Kasumi-1 (cell line): ENCODE data around the gene SUPT20H.

Experiments
- DNase-seq, 2 experiments: peaks; one replicate each; lab custom pipeline; 2025; lab: John Stamatoyannopoulos, UW

Gene SUPT20H

GRCh38 chr13:36999054-36999714 is 60.3 kb downstream of the SUPT20H start, which contains the start of gene ALG5:
Gene ALG5, minus strand, starts transcription at chr13:36999340. Its CDS starts 40 bp downstream, at chr13:36999300.
- DNase-seq: peak; percentile 43 to 56

GRCh38 chr13:36998624-36999041 is 60.9 kb downstream of the SUPT20H start:
- DNase-seq: no peak

- DNase-seq: no peak
Observed at GRCh38 chr13:36997716-36998427, 61.6 kb downstream of the SUPT20H start.

GRCh38 chr13:36992362-36992761 is 67.1 kb downstream of the SUPT20H start:
- DNase-seq: no peak

GRCh38 chr13:36986462-36987240 is 72.8 kb downstream of the SUPT20H start:
- no peak for DNase-seq

- DNase-seq: peak; percentile 39 to 62
Observed at GRCh38 chr13:36981156-36981743, 78.2 kb downstream of the SUPT20H start.

- DNase-seq: no peak
Observed at GRCh38 chr13:36979361-36980050, 80.0 kb downstream of the SUPT20H start.

GRCh38 chr13:36975172-36975571 is 84.3 kb downstream of the SUPT20H start:
- DNase-seq: no peak

GRCh38 chr13:36973621-36974295 is 85.7 kb downstream of the SUPT20H start:
- DNase-seq: peak; percentile 1 to 26

- DNase-seq: no peak
Observed at GRCh38 chr13:36973009-36973408, 86.5 kb downstream of the SUPT20H start.

GRCh38 chr13:36966404-36966803 is 93.1 kb downstream of the SUPT20H start:
- DNase-seq: no peak

- DNase-seq: peak; percentile 13 to 14
Observed at GRCh38 chr13:36965767-36966166, 93.7 kb downstream of the SUPT20H start.

- no peak for DNase-seq
Observed at GRCh38 chr13:36959456-36960116, 99.9 kb downstream of the SUPT20H start.
